GM20431 (cell line): ENCODE data around the gene CSTA.

Experiments used
- in situ Hi-C: fragments of 300-500 bp; cut with MseI, MboI; formaldehyde crosslinking; loops from one replicate; pipeline ENCODE4 v1.15.0; 2020; ENCODE audit warnings: low sequenced_read_pairs; ENCODE audit not compliant: unreplicated experiment

CSTA gene

GRCh38 chr3:122366379-122366749, 41.3 kb downstream of the CSTA start:
- in situ Hi-C loops: no loop called here

GRCh38 chr3:122374034-122374433, 49.0 kb downstream of the CSTA start:
- in situ Hi-C loops: no loop called here

- in situ Hi-C loops: no loop called here
Measured at GRCh38 chr3:122377975-122378374, 52.9 kb downstream of the CSTA start.

GRCh38 chr3:122382888-122383666, 58.0 kb downstream of the CSTA start, which contains the start of gene MIX23:
Gene MIX23 (minus strand): TSS chr3:122383231. CDS start chr3:122383224, 7 bp downstream.
- in situ Hi-C loops: no loop called here

GRCh38 chr3:122383771-122384697, 59.0 kb downstream of the CSTA start, which contains the start of gene FAM162A:
Gene FAM162A (plus strand): TSS chr3:122384182. CDS start chr3:122384266, 84 bp downstream.
- in situ Hi-C loops: no loop called here

GRCh38 chr3:122387709-122388108, 62.7 kb downstream of the CSTA start:
- in situ Hi-C loops: no loop called here

GRCh38 chr3:122389197-122389596, 64.1 kb downstream of the CSTA start:
- in situ Hi-C loops: no loop called here

GRCh38 chr3:122389892-122390291, 64.8 kb downstream of the CSTA start:
- in situ Hi-C loops: no loop called here

- in situ Hi-C loops: no loop called here
Measured at GRCh38 chr3:122390665-122391064, 65.6 kb downstream of the CSTA start.
